Measurements from ENCODE around the gene GC. TPM values are rescaled to one million over a fixed set of nuclear protein-coding genes. Genes with fewer than 3 reads are reported as not detected.
"Not testable (repeated sequence)": the region's sequence is repeated elsewhere in the genome, so short reads cannot be mapped to it uniquely, and the experiment has no call there.

The GC gene, protein sequence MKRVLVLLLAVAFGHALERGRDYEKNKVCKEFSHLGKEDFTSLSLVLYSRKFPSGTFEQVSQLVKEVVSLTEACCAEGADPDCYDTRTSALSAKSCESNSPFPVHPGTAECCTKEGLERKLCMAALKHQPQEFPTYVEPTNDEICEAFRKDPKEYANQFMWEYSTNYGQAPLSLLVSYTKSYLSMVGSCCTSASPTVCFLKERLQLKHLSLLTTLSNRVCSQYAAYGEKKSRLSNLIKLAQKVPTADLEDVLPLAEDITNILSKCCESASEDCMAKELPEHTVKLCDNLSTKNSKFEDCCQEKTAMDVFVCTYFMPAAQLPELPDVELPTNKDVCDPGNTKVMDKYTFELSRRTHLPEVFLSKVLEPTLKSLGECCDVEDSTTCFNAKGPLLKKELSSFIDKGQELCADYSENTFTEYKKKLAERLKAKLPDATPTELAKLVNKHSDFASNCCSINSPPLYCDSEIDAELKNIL
- polyA plus RNA-seq (ENCODE audit: insufficient read length in 4 of 4) = 10 to 100 TPM in 1 of 4 donors, under 1 TPM in 3; 0.27 to 13.5 (median 0.34) TPM

DNA sequence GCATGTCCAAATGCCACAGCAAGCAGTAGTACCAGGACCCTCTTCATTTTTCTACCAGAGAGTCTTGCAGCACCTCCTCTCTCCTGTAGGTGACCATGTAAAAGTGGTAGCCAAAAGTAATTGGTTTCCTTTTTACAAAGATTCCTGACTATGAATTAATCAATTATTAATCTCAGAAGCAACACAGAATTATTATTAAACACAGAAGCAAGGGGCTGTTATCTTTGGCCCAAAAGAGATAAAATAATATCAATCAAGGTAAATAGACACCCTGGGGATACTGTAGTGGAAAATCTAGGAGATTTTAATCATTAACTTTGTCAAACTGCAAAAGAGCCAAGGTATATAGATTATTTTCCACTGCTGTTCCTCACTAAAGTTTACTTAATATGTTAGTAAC is at the start of gene GC:
TSS of gene GC (minus strand) at position 108 of the 400 bp plus-strand sequence. CDS start at position 47, 61 bp downstream.
- no peak for DNase-seq (ENCODE audit: low read depth in 4 of 4, low spot score in 3 of 4)

DNA sequence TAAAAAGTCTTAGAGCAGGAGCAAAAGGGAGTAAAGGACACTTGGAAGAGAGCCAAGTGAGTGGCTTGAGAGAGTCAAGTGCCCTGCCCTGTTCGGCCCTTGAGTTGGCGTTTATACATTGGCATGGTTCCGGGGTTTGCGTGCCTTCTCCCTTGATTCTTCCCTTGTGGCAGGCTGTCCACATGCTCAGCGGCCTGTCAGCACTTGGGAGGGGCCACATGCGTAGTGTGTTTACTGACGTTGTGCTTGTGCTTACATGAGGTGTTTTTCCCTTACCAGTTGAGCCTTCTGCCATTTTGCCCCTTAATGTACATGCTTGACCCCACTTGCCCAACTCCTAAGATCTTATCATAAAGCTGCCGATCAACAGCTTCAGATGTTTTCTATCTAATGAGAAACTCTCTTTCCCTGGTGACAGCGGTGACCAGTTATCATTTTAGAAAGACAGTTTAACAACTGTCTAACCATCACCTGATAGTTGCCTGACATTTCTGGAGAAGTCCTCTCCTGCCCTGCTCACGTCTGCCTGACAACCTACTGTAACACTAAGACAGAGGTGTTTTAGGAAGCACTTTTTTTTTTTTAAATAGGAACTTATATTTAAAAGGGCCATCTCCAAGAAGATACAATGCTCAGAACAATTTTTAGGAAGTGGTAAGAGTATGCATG is 49.5 kb upstream of the GC start:
- DNase-seq (ENCODE audit: low read depth in 4 of 4, low spot score in 3 of 4) = peak in 1 of 4 donors; percentile 37

DNA sequence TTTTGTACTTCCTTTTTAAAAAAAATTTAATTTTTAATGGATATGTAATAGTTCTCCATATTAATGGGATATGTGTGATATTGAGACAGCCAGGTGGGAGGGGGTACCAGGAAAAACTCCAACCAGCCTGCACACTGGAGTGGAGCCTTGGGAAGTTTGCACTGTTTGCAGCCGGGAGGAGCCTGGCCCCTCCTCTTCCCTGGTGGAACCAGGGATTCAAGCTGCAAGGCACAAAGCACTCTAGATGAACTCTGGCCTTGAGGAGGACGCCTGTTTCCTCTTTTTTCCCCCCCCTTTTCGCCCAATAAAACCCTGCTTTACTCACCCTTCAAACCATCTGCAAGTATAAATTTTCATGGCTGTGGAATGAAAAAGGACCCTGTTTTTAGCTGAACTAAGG is 48.2 kb upstream of the GC start:
- no peak for DNase-seq (ENCODE audit: low read depth in 4 of 4, low spot score in 3 of 4)

DNA sequence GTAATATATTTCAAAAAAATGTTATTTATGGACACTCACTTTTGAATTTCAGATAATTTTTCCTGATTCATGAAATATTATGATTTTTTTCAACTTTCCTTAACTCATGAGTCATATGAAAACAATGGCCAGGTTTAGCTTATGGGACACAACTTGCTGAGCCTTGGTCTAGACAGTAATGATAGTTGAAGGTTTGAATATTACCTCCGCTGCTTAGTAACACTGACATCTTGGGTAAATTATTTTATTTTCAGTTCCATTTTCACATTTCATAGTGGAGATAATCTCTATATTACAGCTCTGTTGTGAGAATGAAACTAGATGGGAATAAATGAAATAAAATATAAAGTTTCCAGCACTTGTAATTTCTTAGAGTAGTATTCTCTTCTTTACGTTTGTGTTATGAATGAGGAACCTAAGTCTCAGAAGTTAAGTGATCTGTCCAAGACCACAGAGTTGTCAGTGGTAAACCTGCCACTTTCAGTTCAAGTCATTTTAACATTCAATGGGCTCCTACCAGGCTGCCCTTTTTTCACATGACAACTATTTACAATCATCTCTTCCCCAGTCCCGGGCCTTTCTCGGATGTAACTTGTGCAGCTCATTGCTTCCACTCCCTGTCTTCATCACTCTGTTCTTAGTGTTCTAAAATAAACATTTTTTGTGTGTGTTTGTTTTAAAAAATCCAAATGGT is 46.8 kb upstream of the GC start:
- no peak for DNase-seq (ENCODE audit: low read depth in 4 of 4, low spot score in 3 of 4)

DNA sequence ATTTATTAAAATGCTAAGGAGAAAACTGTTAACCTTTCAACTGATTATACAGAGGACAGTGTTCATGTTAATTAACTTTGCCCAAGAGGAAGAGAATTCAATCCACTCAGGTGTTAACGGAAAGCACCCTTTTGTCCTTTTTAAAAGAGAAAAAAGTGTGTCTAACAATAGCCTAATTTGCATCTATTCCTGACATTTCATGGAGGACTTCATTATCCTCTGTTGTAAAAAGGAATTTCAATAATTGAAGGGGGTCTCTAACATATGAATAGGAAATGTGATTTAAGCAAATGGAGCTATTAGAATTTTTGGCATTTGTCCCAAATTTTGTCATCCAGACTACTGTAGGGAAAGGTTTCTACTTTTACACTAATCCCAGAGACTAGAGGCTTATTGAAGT is 44.6 kb upstream of the GC start:
- DNase-seq (ENCODE audit: low read depth in 4 of 4, low spot score in 3 of 4) = no peak

DNA sequence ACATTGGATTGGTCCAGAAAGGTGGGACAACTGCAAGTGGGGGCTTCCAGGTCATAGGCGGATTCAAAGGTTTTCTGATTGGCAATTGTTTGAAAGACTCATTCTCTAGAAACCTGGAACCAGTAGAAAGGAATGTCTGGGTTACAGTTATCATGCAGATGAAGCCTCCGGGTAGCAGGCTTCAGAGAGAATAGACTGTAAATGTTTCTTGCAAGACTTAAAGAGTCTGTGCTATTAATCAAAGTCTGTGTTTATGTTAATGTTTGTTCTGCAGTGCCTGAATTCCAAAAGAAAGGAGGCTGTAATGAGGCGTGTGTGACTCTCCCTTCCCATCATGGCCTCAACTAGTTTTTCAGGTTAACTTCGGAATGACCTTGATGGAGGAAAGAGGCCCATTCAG is 43.9 kb upstream of the GC start:
- no peak for DNase-seq (ENCODE audit: low read depth in 4 of 4, low spot score in 3 of 4)

DNA sequence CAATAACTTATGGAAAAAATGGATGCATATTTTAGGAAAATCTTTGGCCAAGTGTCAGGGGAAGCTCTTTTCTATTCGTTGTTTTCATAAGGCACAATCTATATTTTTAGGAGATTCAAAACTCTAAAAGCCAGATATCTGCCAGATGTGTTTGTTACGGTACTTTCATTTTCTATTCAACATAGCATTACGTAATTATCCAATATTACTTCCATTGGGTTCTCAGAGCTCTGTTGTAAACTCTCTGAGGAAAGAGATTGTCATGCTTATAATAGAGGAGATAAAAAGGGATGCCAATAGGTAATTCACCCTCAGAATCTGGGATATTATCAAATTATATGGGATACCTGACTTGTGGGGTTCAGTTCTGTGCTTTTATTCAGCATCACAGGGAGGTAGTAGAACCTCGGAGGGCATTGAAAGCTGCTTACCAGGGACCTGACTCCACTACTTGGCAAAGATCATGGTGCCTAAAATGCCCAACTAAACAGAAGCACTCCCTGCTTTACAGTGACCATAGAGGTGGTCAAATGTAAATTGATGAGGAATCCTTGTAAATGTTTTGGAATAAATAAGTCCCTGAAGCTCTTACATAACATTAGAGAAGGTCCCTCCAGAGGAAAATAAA is 32.9 kb upstream of the GC start:
- no peak for DNase-seq (ENCODE audit: low read depth in 4 of 4, low spot score in 3 of 4)

DNA sequence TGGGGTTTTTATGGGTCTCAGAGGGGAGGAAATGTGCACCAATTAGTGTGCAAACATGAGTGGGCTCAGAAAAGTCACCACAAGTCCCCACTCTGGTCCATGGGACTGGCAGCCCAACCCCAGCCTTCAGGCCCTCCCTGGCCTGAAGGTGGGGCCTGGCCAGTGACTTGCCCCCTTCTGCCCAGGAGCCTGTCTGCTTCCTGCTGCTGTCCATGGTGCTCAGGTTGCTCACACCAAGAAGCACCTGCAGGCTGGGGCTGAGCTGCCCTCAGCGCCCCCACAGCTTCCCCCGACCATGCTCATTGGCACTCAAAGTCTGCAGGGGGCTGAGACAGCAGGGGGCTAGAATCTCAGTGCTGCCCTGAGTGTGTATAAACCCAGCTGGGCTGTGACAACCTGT is 30.6 kb upstream of the GC start:
- no peak for DNase-seq (ENCODE audit: low read depth in 4 of 4, low spot score in 3 of 4)

DNA sequence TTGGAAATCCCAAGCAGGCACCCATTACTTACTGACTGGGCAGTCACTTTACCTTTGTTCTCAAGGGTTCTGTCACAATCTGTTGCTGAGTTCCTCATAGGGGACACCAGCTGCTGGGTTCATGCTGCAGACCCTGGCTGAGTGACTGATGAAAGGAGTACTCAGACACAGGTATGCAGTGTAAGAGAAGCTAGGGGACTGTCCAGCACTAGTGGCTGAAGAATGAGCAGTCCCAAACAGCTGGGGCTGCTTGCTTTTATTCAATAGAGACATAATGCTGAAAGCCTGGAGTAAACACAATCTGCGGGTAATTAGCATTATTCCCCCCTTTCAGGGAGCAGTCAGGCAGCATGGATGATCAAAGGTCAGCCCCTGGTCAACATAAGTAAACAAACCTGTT is 25.9 kb upstream of the GC start:
- DNase-seq (ENCODE audit: low read depth in 4 of 4, low spot score in 3 of 4) = not testable (repeated sequence)

DNA sequence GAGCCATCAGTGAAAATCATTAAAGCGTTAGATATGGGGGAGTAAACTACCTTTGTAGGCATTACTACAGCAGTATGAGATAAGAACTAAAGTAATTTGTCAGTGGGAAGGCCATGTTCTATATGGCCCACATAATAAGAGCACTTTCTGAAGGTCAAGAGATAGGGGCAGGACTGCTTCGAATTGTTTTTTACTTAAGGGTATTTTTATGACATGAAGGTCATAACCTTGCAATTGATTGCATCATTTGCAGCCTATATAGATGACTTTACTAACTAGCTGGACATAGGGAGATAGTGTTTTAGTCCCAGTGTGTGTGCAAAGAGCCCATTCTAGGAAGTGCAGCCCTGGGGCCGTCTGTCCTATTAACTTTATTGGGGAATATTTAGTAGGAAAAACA is 23.6 kb upstream of the GC start:
- no peak for DNase-seq (ENCODE audit: low read depth in 4 of 4, low spot score in 3 of 4)

DNA sequence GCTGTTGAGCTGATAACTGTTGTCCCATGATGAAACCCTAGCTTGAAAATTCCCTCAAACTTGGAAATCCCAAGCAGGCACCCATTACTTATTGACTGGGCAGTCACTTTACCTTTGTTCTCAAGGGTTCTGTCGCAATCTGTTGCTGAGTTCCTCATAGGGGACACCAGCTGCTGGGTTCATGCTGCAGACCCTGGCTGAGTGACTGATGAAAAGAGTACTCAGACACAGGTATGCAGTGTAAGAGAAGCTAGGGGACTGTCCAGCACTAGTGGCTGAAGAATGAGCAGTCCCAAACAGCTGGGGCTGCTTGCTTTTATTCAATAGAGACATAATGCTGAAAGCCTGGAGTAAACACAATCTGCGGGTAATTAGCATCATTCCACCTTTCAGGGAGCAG is 21.4 kb upstream of the GC start:
- not testable (repeated sequence) for DNase-seq (ENCODE audit: low read depth in 4 of 4, low spot score in 3 of 4)

DNA sequence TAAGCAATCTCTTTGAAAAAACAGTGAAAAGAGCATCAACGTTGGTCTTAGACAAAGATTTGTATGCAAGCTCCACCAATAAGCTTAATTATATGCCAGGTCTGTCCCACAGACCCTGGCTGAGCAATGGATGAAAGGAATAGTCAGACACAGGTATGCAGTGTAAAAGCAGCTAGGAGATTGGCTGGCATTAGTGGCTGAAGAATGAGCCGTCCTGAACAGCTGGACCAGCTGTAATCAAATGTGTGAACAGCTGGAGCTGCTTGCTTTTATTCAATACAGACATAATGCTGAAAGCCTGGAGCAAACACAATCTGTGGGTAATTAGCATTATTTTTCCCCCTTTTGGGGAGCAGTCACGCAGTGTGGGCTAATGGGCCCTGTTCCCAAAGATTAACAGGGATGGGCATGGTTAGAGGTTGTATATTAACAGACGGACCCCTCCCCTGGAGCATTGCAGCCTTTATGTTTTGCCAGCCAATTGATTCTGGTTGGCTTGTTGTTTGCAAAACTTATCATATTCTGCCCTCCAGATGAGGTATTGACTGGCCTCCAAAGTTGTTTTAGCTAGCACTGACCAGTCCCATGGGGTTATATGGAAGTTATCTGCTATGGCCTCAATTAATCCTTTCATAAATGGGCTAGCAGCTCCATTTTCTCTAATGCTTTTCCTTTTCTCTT is 20.3 kb upstream of the GC start:
- not testable (repeated sequence) for DNase-seq (ENCODE audit: low read depth in 4 of 4, low spot score in 3 of 4)

DNA sequence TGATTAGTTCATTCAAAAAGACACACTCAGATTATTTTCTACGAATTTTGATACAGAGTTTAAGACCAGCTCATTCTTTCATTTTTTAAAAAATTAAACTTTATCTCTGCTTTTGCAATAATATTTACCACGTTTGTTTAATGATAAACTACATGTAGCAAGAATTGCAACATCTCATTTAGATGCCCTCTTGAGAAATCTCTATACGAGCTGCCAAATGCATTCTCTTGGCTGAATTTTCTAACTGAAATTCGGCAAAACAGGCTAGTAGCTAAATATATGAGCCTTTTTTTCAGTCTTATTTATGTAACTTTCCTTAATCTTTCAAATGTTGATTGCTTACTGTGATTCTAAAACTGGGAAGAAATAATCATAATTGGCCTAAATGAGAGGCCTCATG is 2.1 kb upstream of the GC start:
- no peak for DNase-seq (ENCODE audit: low read depth in 4 of 4, low spot score in 3 of 4)

DNA sequence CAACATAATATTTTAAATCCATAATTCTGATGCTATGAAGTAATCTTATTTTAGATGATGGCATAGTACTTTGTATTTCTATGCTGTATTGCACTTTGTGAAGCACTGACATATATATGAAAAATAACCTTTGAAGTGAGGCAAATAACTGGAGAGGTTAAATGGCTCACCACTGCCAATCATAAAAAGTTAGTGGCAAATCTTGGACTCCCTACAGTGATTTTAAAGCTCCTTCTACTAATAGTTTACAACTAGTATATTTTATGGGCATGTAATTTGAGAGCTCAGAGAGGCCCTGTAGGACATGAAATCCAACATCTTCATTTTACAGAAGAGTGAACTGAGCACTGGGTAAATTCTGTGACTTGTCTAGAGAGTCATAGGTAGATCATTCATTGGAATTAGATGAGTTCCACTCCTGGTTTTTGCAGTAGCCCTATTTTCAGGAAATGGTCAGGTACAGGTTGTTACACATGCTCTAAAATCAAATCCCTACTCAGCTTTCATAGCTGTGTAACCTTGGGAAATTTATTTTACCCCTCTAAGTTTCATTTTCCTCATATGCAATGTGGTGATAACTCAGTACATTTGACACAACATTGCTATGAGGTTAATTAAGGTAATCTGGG is 804 bp upstream of the GC start:
- no peak for DNase-seq (ENCODE audit: low read depth in 4 of 4, low spot score in 3 of 4)

DNA sequence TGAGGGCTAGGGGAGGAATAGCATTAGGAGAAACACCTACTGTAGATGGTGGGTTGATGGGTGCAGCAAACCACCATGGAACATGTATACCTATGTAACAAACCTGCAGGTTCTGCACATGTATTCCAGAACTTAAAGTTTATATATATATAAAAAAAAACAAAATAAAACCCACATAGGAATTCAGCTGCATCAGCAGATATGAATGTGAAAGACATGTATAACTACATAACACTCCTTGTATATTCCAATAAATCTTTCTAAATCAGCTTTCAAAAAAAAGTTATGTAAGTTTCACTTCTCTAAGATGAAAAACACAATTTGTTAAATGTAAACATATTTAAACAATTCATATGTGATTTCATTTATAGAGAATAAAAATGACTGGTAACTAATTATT is 6.0 kb downstream of the GC start:
- no peak for DNase-seq (ENCODE audit: low read depth in 4 of 4, low spot score in 3 of 4)

DNA sequence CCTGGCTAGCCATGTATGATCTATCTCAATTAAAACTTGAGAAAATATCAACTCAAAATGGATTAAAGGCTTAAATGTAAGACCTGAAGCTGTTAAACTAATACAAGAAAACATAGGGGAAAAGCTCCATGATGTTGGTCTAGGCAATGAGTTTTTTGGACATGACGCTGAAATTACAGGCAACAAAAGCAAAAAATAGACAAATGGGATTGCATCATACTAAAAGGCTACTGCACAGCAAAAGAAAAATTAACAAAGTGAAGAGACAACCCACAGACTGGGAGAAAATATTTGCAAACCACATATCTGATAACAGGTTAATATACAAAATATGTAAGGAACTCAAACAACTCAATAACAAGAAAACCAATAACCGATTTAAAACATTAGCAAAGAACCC is 8.4 kb downstream of the GC start:
- DNase-seq (ENCODE audit: low read depth in 4 of 4, low spot score in 3 of 4) = no peak

DNA sequence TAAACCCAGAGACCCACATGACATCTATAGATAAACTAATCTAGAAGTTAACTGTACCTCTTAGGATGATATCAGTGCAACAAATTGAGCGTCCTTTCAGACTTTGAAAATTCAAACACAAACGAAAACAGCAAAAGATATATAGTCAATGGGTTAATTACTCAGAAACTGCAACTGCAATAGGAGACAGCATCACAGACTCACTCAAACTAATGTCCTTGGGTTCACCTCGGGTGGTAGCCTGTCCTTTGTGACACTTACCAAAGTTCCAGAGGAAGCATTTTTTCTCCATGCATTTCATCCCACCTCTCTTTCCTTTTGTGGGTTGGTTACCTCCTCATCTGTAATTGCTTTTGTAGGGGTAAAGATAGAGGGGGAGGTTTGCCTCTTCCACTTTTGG is 9.7 kb downstream of the GC start:
- DNase-seq (ENCODE audit: low read depth in 4 of 4, low spot score in 3 of 4) = no peak

DNA sequence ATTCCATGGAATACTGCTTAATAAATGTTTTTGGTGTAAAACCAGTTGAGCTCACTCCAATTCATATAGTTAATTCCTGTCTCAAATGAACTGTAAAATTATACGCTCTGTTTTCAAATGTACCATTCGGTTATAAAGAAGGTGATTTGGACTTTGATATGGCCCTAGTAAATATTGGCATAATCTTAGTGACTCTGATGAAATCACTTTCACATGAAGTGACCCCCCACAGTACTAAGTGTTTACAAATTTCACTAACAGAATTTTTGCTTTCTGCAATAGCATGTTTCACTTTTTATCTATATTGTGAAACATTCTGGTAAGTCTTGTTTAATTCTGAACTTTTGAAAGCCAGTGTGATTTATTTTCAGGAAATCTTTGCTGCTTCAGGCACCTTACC is 10.9 kb downstream of the GC start:
- DNase-seq (ENCODE audit: low read depth in 4 of 4, low spot score in 3 of 4) = no peak

DNA sequence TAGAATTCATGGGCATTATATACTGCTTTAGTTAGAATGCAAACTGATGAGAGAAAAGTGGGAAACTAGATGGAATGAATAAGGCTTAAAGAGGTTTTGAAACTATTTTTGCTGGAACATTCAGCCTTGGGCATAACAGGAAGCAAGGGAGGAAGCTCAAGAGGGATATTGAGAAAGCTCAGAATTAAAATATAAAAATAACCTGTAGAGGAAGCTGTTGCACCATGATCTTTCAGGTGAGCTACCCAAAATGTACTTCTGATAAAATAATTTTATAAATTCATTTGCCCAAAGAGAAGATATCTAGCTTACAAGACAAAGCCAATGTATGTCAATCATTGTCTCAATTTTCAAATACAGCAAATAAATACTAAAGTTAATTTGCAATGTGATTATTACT is 11.3 kb downstream of the GC start:
- DNase-seq (ENCODE audit: low read depth in 4 of 4, low spot score in 3 of 4) = no peak

DNA sequence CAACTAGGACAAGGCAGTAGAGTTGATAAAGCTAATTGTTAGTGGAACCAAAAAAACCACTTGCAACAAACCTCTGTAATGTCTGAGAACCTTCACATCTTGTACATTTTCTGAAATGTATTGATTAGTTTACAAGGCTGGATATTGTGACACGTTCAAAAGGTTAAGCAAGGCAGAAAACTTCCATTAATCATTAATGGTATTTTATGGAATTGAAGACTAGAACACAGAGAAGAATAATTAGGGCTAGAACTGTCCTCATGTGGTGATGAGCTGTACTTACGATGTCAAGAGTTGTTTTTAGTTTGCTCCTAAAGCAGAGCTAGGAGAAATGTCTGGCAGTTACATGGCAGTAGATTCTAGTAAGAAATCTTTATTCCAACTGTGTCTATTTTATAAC is 12.3 kb downstream of the GC start:
- no peak for DNase-seq (ENCODE audit: low read depth in 4 of 4, low spot score in 3 of 4)

Measured in left renal pelvis (tissue), 4 donors.